Skeletal muscle satellite cell (primary cell): Measurements from ENCODE around the gene DAB2IP.

Experiments used
- H3K27me3 ChIP-seq: 2 replicates; pipeline ENCODE4 v1.7.0; 2013; ENCODE audit warnings: low read length; ENCODE audit not compliant: control insufficient read depth, insufficient read depth
- H3K36me3 ChIP-seq: 2 replicates; pipeline ENCODE4 v1.7.0; 2013; ENCODE audit warnings: mild to moderate bottlenecking, control low read depth, low read length; ENCODE audit not compliant: insufficient read depth
- H3K4me1 ChIP-seq: 2 replicates; pipeline ENCODE4 v1.7.0; 2013; ENCODE audit warnings: low read length; ENCODE audit not compliant: control insufficient read depth, insufficient read depth
- H3K4me2 ChIP-seq: 2 replicates; pipeline ENCODE4 v1.7.0; 2013; ENCODE audit warnings: mild to moderate bottlenecking, low read length
- H3K4me3 ChIP-seq: 2 replicates; pipeline ENCODE4 v1.7.0; 2013; ENCODE audit warnings: low read length
- H3K9ac ChIP-seq: 2 replicates; pipeline ENCODE4 v1.7.0; 2013; ENCODE audit warnings: mild to moderate bottlenecking, low read depth, low read length, moderate library complexity
- H3K9me3 ChIP-seq: replicated peaks from 2 replicates; pipeline ENCODE4 v1.7.0; 2013; ENCODE audit warnings: mild to moderate bottlenecking, control low read depth, low read length

Gene DAB2IP

GRCh38 chr9:121682201-121682600 is 30.8 kb downstream of the DAB2IP start:
- Histone ChIP-seq H3K9ac (no peak overlapping the region), H3K4me1 (no peaks in the 10 kb centered on the region), H3K4me2 (no peak overlapping the region), H3K4me3 (no peak overlapping the region), H3K36me3 (no peaks in the 10 kb centered on the region), H3K9me3 (no peaks in the 10 kb centered on the region), H3K27me3 (peaks cover 22% of the 10 kb centered on the region)

- Histone ChIP-seq H3K9me3 (no peaks in the 10 kb centered on the region), H3K4me1 (no peaks in the 10 kb centered on the region), H3K4me3 (no peak overlapping the region)
These were observed 31.6 kb downstream of the DAB2IP start for GRCh38 chr9:121682926-121683515.

GRCh38 chr9:121683652-121684051 is 32.2 kb downstream of the DAB2IP start:
- no peaks in the 10 kb centered on the region for H3K9me3 ChIP-seq
- H3K27me3 ChIP-seq, result peaks cover 22% of the 10 kb centered on the region
- H3K4me1 ChIP-seq, result no peaks in the 10 kb centered on the region
- no peaks in the 10 kb centered on the region for H3K36me3 ChIP-seq
- H3K4me2 ChIP-seq, result no peak overlapping the region
- H3K9ac ChIP-seq, result no peak overlapping the region
- H3K4me3 ChIP-seq, result no peak overlapping the region

More at GRCh38 chr9:121682926-121683515, 31.6 kb downstream of the DAB2IP start:
- Histone ChIP-seq H3K4me2 (no peak overlapping the region), H3K36me3 (no peaks in the 10 kb centered on the region), H3K27me3 (peaks cover 22% of the 10 kb centered on the region), H3K9ac (no peak overlapping the region)

GRCh38 chr9:121684381-121685145 is 33.1 kb downstream of the DAB2IP start:
- Histone ChIP-seq H3K27me3 (peaks cover 22% of the 10 kb centered on the region), H3K4me2 (no peak overlapping the region), H3K4me1 (no peaks in the 10 kb centered on the region), H3K36me3 (no peaks in the 10 kb centered on the region), H3K9ac (no peak overlapping the region), H3K4me3 (no peak overlapping the region), H3K9me3 (no peaks in the 10 kb centered on the region)

- H3K4me1 ChIP-seq, result no peaks in the 10 kb centered on the region
- H3K27me3 ChIP-seq, result peaks cover 19% of the 10 kb centered on the region
- no peaks in the 10 kb centered on the region for H3K36me3 ChIP-seq
- H3K4me3 ChIP-seq, result no peak overlapping the region
- H3K9me3 ChIP-seq, result no peaks in the 10 kb centered on the region
- no peak overlapping the region for H3K9ac ChIP-seq
- no peak overlapping the region for H3K4me2 ChIP-seq
These were observed 33.8 kb downstream of the DAB2IP start for GRCh38 chr9:121685146-121685794.

DNA sequence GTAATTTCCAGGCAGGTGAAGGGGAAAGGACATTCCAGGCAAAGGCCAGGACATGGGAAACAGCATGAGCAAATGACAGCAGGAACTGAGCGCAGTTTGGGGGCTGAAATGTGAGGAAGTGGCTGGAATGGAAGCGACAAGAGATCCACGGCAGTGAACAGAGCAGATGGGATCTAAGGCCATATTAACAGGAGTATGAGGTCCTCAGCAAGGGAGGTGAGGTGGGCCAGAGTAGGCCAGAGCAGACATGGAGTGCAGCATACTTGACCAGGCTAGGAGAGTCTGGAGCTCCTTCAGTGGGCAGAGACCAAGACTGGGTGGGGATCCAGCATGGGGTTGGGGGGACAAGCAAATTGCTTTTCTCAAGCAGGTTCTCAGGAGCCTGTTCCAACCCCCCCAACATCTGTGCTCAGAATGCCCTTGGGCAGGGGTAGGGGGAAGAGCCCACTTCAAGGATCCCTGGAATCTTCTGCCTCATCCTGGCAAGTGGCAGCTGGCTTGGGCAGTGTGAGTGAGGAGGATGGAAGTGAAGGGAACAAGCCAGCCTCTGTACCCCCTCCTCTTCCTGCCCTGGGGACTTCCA is 34.5 kb downstream of the DAB2IP start:
- Histone ChIP-seq H3K27me3 (peaks cover 21% of the 10 kb centered on the region), H3K9me3 (no peaks in the 10 kb centered on the region), H3K4me3 (no peak overlapping the region), H3K9ac (no peak overlapping the region), H3K4me2 (no peak overlapping the region), H3K4me1 (no peaks in the 10 kb centered on the region), H3K36me3 (no peaks in the 10 kb centered on the region)

- no peaks in the 10 kb centered on the region for H3K4me1 ChIP-seq
- no peak overlapping the region for H3K4me2 ChIP-seq
- no peaks in the 10 kb centered on the region for H3K9me3 ChIP-seq
- H3K4me3 ChIP-seq, result no peak overlapping the region
- no peaks in the 10 kb centered on the region for H3K36me3 ChIP-seq
- no peak overlapping the region for H3K9ac ChIP-seq
- H3K27me3 ChIP-seq, result peaks cover 21% of the 10 kb centered on the region
These were observed 35.6 kb downstream of the DAB2IP start for GRCh38 chr9:121686930-121687541.

DNA sequence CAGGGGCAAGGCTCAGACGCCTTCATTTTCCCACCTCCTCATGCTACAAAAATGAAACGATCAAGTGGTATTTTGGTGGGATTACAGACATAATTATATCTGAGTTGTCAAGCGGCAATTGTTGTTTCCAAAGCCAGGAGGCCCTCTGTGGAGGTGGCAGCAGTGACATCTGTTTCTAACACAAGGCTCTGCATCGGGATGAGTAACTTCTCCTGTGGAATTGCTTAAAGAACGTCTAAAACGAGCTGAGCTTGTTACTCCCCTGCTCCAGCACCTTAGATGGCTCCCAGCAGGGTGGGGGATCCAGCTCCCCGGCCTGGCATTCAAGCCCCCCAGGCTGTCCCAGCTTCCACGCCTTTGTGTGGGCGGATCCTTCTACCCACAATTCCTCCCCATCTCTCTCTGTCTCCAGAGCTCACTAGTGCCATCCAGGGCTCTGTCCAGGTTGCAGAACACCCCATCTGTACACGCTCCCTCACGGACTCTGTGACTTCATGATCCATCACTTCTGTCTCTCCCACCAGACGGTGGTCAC is 36.8 kb downstream of the DAB2IP start:
- H3K9ac ChIP-seq, result no peak overlapping the region
- H3K4me2 ChIP-seq, result no peak overlapping the region
- H3K36me3 ChIP-seq, result no peaks in the 10 kb centered on the region
- H3K9me3 ChIP-seq, result no peaks in the 10 kb centered on the region
- H3K4me3 ChIP-seq, result no peak overlapping the region
- peaks cover 14% of the 10 kb centered on the region for H3K27me3 ChIP-seq
- H3K4me1 ChIP-seq, result peaks cover 9% of the 10 kb centered on the region

- peaks cover 10% of the 10 kb centered on the region for H3K27me3 ChIP-seq
- no peak overlapping the region for H3K4me3 ChIP-seq
- H3K9me3 ChIP-seq, result no peaks in the 10 kb centered on the region
- H3K4me2 ChIP-seq, result no peak overlapping the region
- no peaks in the 10 kb centered on the region for H3K36me3 ChIP-seq
- H3K9ac ChIP-seq, result no peak overlapping the region
- peaks cover 13% of the 10 kb centered on the region for H3K4me1 ChIP-seq
These were observed 37.2 kb downstream of the DAB2IP start for GRCh38 chr9:121688681-121689080.

DNA sequence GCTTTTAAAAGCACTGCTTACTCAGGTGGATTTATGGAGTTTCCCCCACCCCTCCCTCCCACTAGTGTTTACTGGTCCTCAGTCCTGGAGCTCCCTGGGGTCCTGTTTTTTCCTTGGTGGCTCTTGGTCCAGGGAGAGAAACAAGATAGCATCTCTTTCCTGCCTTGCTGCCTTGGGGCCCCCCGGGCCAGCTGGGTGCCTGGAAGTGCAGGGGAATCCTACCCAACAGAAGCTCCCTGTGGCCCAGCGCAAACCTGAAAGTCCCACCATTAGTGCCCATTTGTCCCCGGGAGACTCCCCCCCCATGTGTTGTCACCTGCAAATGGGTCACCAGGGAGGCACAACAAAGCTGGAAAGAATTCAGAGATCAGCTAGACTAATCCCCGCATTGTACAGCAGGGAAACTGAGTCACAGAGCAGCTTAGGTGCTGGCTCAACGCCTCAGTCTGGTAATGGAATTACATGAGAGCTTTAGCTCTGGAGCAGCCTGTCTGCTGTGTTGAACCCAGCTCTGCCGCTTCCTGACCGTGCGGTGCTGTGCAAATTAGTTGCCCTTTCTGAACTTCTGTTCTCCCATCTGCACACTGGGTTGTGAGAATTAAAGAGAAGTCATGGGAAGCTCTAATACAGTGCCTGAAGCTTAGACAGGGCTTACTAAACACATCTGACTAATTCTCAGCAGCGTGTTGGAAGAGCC is 38.2 kb downstream of the DAB2IP start:
- Histone ChIP-seq H3K36me3 (no peaks in the 10 kb centered on the region), H3K9ac (no peak overlapping the region), H3K4me1 (peaks cover 13% of the 10 kb centered on the region), H3K4me3 (no peak overlapping the region), H3K27me3 (peaks cover 7% of the 10 kb centered on the region), H3K4me2 (no peak overlapping the region), H3K9me3 (no peaks in the 10 kb centered on the region)
